NCI-H146 (cell line): Measurements from ENCODE around the gene MDH1.
"Not testable (repeated sequence)": the region's sequence is repeated elsewhere in the genome, so short reads cannot be mapped to it uniquely, and the experiment has no call there.

Experiments used
- DNase-seq: peaks from one replicate; lab custom pipeline; 2025; lab: John Stamatoyannopoulos, UW

MDH1 gene

DNA sequence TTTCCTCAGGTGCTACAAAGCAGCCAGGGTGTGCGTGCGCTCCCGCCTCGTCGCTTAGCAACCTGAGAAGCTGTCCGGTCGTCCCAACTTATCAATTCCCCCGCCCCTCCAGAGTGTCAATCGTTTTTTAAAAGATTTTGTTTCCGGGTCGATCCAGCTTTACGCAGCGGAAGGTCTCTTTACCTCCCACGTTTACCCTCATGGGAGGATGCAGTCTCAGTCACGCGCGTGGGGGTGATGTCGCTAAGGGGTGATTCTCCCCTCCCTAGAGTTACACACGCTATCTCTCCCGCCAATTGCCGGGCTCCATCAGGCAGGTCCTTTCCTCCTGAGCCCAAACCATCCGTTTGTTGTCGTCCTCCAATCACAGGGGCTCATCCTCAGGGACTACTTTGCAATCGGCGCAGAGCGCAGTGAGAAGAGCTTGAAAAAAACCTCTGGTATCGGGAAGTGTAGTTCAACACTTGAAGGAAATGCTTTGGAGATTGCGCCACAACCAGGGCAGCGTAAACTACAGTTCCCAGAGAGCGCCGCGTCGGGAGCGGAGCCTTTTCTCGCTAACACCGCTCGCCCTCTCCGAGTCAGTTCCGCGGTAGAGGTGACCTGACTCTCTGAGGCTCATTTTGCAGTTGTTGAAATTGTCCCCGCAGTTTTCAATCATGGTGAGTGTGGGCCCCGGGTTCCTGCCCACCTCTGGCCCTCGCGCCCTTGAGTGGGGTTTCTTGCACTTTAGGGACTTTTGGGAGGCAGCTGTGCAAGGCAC, at the start of gene MDH1, which contains the start of gene WDPCP:
TSS of gene MDH1 (plus strand) at position 579 of the 763 bp plus-strand sequence. CDS start at position 660, 81 bp downstream.
TSS of gene WDPCP (minus strand) at position 93 of the 763 bp plus-strand sequence. CDS start 206 bp downstream, outside the sequence.
- DNase-seq, result peak; percentile 99

DNA sequence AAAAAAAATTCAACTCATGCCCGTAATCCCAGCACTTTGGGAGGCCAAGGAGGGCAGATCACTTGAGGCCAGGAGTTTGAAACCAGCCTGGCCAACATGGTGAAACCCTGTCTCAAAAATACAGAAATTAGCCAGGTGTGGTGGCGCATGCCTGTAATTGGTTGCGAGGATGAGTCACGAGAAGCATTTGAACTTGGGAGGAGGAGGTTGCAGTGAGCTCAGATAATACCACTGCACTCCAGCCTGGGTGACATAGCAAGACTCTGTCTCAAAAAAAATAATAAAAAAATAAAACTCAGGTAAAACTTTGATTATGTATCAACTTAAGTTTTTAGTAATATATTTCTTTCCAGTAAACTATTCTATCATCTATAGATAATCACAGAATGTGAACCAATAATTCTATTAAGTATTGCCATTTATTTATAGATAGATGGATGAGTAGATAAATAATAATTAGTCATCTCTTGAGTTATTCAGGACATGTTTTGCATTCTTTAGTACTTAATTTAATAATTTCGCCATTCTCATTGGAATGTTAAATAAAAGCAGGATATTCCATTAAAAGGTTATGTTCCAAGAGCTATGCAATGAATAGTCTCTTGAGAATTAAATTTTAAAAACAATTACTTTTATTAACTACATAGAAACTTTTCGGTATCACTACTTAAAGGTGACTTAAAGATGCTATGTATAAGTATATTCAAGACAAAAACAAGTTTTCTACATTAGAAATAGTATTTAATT, 49.2 kb upstream of the MDH1 start:
- no peak for DNase-seq

DNA sequence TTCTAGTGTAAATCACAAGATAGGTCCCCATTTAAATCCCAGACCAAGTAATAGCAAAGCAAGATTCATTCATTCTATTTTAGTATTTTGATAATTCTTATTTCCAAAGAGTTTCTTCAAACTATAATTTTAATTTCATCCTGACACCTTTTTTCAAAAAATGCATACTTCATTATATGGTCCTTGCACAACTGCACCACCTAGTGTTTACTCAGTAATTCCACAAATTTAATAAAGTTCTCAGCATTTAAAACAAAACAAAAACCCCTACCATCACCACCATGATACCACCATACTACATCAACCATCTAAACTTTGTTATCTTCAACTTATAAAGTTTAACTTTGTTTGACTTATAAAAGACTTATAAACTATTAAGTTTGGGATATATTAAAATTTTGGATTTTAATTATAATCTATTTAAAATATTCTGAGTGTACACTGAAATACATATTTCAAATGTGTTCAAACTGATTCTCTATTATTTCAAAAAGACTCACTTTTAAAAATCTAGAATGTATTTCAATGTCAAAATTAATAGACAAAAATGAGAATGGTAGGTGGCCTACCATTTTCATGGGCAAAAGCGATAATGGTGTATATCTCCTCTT, 44.6 kb upstream of the MDH1 start:
- peak; percentile 6 for DNase-seq

DNA sequence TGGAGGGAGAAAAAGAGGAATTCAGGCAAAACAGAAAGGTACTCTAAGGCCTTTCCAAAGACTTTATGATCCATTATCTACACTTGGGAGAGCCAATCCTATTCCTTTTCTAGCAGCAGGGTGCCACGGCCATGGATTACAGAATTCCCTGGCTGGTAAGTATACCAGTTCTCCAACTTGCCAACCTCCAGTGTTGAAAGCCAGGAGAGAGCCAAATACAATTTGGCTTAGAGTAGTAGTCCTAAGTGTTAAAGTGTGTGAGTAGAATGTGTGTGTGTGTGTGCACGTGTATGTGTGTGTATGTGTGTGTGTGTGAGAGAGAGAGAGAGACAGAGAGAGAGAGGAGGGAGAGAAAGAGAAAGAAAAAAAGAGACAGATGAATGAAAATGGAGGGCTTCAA, 43.7 kb upstream of the MDH1 start:
- DNase-seq, result no peak

DNA sequence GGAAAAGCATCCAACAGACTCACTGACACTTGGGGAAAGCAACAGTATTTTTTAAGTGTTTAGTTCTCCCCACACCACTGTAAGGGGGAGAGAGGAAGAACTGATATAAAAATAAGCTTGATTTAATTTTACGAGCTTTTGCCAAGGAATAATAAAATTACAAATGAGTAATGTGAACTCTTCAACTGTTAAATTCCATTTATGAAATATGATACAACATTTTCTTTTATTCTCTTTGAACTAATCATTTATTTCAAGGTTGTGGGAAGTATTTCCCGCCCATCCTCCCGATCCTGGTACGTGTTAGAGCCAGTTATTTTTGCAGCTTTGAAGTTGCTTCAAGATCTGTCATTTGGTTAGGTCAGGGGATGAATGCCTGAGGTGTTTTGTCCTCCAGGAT, 35.7 kb upstream of the MDH1 start:
- DNase-seq, result no peak

DNA sequence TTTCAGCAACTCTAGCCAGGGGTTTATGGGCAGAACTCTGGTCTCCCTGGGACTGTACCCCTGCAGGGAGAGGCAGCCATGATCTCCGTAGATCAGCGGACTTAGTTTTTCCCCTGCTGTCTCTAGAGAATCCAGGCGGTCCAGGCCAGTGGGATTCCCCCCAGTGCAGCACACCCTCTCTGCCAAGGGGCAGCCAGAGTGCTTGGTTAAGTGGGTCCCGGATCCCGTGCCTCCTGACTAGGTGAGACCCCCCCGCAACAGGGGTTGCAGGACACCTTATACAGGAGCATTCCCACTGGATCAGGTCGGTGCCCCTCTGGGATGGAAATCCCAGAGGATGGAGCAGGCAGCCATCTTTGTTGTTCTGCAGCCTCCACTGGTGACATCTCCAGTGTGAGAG, 33.5 kb upstream of the MDH1 start:
- DNase-seq, result no peak

DNA sequence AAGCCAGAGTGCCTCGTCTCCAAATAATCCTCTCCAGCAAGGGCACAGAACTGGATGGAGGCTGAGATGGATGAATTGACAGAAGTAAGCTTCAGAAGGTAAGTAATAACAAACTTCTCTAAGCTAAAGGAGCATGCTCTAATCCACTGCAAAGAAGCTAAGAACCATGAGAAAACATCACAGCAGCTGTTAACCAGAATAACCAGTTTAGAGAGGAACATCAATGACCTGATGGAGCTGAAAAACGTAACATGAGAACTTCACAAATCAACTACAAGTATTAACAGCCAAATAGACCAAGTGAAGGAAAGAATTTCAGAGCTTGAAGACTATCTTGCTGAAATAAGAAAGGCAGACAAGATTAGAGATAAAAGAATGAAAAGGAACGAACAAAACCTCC, 32.8 kb upstream of the MDH1 start:
- DNase-seq, result no peak

DNA sequence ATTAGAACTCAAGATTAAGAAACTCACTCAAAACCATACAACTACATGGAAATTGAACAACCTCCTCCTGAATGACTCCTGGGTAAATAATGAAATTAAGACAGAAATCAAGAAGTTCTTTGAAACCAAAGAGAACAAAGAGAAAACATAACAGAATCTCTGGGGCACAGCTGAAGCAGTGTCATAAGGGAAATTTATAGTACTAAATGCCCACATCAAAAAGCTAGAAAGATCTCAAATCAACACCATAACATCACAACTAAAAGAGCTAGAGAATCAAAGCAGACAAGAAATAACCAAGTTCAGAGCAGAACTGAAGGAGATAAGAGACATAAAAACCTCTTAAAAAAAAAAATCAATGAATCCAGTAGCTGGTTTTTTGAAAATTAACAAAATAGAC, 30.9 kb upstream of the MDH1 start:
- not testable (repeated sequence) for DNase-seq

DNA sequence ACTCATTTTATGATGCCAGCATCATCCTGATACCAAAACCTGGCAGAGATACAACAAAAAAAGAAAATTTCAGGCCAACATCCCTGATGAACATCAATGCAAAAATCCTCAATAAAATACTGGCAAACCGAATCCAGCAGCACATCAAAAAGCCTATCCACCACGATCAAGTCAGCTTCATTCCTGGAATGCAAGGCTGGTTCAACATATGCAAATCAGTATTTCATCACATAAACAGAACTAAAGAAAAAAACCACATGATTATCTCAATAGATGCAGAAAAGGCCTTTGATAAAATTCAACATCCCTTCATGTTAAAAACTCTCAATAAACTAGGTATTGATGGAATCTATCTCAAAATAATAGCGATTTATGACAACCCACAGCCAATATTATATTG, 29.8 kb upstream of the MDH1 start:
- not testable (repeated sequence) for DNase-seq

DNA sequence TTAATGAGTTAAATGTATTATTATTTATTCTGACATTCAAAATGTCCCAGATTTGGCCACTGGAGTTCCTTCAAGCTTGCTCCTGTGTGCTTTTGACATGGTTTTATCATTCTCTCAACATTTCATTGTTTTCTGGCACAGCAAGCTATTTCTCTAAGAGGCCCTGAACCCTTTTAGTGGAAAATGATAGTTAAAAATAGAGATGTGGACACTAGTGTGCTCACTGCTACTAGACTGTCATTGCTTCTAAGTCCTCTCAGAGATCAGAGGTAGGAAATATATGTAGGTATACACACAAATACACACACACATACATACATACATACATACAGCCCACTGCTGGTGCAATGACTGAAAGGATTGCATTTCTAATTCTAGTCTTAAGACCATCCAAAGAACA, 26.0 kb upstream of the MDH1 start:
- no peak for DNase-seq

DNA sequence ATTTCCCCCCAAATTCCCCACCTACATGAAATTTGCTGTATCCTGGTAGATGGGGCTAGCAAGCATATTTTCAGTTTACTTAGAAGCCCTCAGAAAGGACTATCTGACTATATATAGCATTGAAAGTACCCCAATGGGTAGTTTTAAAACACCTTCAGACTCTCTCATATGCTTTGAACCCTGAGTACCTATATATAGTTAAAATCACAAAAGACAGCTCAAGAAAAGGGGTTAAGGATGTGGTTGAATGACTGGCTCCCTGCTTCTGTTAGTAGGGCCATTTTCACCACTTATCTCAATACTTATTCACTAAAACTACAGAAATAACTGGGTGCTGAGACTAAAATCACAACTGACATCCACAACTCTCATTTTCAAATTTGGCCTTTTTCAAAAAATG, 19.0 kb upstream of the MDH1 start:
- no peak for DNase-seq

DNA sequence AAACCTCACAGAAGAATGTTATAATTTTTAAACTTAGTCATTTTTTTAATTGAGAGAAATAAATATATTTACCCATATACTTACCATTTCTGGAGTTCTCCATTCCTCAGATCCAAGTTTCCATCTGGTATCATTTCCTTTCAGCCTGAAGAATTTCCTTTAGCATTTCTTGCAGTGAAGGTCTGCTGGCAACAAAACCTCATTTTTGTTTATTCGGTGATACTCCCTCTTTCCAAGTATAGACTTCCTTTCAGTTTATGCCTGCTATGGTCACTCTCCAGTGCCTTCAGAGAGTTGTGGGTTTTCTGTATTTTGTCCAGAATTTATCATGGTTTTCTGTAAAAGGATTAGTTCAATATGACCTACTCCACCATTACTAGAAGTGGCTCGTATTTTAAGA, 17.5 kb upstream of the MDH1 start:
- no peak for DNase-seq

DNA sequence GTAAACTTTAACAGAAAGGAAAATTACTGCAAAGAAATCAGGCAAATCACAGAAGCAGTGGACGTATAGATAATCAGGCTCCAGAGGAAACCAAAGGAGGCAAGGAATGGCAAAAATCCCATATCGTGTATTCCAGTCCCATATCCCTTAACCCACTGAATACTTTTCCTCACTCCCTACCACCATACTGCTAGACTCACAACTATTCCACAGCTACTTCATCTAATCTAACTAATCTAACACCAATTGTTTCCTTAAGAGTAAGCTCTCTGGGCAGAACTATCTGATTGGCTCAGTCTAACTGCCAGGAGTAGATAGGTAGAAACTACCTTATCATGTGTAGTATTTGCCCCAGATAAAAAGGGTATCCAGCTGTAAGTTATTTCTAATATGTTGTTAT, 16.8 kb upstream of the MDH1 start:
- no peak for DNase-seq

DNA sequence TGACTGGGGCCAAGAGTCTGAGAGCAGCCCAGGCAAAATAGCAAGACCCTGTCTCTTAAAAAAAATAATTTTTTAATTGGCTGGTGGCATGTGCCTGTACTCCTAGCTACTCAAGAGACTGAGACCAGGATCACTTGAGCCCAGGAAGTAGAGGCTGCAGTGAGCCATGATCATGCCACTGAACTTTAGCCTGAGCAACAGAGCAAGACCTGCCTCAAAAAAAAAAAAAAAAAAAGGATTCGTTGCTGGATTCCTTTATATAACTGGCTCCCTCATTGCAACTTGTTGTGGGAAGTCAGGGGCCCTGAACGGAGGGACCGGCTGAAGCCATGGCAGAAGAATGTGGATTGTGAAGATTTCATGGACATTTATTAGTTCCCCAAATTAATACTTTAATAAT, 15.7 kb upstream of the MDH1 start:
- DNase-seq, result not testable (repeated sequence)

DNA sequence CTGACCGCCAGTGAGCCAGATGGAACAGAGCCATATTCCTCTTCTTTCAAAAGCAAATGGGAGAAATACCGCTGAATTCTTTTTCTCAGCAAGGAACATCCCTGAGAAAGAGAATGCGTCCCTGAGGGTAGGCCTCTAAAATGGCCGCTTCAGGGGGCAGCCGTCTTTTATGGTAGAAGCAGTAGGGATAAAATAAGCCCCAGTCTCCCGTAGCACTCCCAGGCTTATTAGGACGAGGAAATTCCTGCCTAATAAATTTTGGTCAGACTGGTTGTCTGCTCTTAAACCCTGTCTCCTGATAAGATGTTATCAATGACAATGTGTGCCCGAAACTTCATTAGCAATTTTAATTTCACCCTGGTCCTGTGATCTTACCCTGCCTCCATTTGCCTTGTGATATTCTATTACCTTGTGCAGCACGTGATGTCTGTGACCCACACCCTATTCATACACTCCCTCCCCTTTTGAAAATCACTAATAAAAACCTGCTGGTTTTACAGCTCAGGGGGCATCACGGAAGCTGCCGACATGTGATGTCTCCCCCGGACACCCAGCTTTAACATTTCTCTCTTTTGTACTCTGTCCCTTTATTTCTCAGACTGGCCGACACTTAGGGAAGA, 14.9 kb upstream of the MDH1 start:
- not testable (repeated sequence) for DNase-seq

DNA sequence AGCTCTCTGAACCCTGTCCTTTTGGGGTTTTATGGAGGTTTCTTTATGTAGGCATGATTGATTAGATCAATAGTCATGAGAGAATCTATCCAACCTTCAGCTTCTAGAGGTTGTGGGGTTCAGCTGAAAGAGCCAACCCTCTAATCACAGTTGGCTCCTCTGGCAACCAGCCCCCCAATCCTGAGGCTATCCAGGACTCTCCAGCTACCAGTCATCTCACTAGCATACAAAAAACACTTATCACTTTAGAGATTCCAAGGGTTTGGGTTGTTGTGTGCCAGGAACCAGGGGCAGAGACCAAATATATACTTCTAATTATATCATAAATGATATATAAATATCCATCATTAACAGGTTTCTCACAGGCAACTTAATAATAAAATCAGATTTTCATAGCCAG, 12.2 kb upstream of the MDH1 start:
- no peak for DNase-seq

DNA sequence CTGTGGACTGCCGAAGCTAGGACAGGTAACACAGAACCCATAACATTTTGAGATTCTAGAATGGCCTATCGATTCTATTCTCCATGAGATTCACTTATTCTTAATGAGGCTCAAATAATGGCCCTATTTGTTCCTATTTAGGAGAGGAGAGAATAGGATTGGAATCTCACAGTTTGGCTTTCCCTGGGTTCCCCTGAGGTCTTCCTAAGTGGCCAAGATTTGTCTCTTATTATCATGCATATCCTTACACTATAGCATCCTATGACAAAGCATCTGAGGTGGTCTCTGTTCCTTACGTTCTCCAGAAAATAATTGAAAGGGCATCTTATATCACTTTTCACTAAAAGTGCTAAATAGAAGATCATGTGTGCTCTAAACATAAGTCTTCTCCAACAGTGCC, 10.0 kb upstream of the MDH1 start:
- no peak for DNase-seq

DNA sequence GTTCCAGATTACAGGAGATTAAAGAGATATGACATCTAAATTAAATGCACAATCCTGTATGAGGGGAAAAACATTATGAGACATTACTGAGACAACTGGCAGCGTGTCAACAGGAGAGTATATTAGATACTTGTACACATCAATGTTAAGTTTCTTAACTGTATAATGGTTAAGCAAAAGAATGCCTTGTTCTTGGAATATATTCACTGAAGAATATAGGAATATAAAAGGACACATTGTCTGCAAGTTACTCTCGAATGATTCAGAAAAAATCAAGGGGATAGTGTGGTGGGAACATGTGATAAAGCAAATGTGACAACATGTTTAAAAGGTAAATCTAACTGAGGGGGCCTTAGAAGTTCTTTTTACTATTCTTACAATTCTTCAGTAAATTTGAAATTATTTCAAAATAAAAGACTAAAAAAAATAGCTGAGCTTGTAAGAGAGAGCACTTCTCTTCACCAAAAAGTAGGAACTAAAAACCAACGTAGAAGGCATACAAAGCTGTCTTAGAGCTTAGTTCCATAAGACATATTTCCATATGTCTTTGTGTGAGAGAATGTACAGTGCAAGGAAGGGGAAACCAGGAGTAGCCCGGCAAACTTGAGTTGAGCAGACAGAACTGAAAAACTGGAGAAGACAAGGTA, 8.0 kb upstream of the MDH1 start:
- DNase-seq, result no peak

DNA sequence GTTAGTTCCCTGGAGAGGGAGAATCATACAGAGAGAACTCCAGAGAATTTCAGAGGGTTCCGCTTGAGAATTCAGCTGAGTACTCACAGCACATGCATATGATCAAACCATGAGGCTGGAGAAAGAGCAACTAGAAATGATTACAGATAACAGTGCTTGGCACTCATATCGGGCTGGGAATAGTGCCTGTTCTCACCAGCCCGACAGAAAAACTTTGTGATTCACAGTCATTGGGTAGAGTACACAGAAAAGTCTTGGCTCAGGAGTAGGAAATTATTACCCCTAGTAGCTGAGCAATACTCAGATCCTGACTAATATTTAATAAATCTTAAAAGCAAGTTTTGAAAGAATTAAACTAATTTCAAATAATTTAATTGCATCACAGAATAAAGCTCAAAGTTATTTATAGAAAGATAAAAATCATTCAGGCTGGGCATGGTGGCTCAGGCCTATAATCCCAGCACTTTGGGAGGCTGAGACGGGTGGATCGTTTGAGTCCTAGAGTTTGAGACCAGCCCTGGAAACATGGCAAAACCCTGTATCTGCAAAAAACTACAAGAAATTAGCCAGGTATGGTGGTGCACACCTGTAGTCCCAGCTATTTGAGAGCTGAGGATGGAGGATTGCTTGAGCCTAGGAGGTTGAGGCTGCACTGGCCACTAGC, 7.3 kb upstream of the MDH1 start:
- no peak for DNase-seq

DNA sequence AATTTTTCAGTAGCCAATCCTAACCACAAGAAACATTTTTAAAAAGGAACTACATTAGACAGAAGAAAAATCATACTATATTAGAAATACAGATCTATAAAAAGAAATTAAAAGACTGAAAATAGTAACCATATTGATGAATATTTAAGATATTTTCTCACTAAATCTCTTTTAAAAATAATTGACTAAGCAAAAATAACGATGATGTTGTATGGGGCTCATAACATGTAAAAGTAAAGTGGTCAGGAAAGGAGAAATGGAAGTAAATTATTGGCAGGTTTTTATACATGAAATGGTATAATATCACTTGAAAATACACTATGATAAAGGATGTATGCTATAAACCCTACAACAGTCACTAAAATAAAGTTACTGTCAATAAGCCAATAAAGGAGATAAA, 5.9 kb upstream of the MDH1 start:
- DNase-seq, result no peak

DNA sequence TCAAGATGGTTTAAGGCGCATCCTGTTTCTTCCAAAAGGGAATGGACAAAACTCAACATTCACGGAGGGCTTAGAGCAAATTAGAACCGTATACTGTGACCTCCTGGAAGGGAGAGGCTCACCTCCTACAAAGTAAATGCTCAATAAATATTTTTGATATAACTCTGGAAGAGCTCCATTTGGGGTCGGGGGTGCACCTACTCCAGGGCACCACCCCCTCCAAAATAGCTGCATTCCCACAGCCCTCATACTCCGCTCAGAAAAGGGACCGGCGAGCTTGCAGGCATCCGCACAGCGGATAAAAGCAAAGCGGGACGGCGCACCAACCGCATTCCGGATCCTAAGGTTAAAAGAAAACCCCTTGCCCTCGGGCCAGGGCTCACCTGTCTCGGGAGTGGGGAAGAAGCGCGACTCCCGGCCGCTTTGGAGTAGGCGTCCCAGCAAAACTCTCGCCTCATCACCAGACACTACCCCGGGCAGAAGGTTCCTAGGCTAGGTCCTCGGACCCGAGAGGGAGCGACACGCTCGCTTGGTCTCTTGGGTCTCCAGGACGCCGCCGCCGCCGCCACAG, 864 bp upstream of the MDH1 start:
- no peak for DNase-seq
